Peyer's patch (tissue), 4 donors: ENCODE measurements around the gene HOATZ. TPM values are rescaled to one million over a fixed set of nuclear protein-coding genes. Genes with fewer than 3 reads are reported as not detected.

Source experiments
- DNase-seq, 3 donors: peaks; one replicate each; pipeline ENCODE4 v3.0.0-alpha.2; 2017 to 2019
- H3K27ac ChIP-seq, 4 donors: fragments of 200-600 bp; sonication (generic); one replicate each; pipeline ENCODE4 v1.5.1; 2016 to 2019
- H3K27me3 ChIP-seq, 2 donors: fragments of 200-600 bp; sonication (generic); one replicate each; pipeline ENCODE4 v1.5.1; 2019
- H3K36me3 ChIP-seq, 3 donors: fragments of 200-600 bp; sonication (generic); one replicate each; pipeline ENCODE4 v1.5.1; 2016 to 2019
- H3K4me1 ChIP-seq, 4 donors: fragments of 200-600 bp; sonication (generic); one replicate each; pipeline ENCODE4 v1.5.1; 2016 to 2019
- H3K4me3 ChIP-seq, 4 donors: fragments of 200-600 bp; sonication (generic); 1 replicate in 3 of 4; 2 replicates in 1 of 4; pipeline ENCODE4 v1.5.1; 2016 to 2019; ENCODE audit warnings: mild to moderate bottlenecking in 1 of 4
- H3K9me3 ChIP-seq, 4 donors: fragments of 200-600 bp; sonication (generic); one replicate each; pipeline ENCODE4 v1.5.1; 2016 to 2019; ENCODE audit warnings: mild to moderate bottlenecking in 1 of 4
- CTCF ChIP-seq, 6 experiments: fragments of 450-650 bp in 4 of 6; fragments of 200-600 bp in 2 of 6; sonication (generic) in 1 of 6; IDR thresholded peaks; one replicate each; pipeline ENCODE4 v1.5.1; 2017 to 2019; ENCODE audit warnings: antibody characterized with exemption in 6 of 6, mild to moderate bottlenecking in 3 of 6, moderate library complexity in 1 of 6
- POLR2A ChIP-seq, 2 donors: fragments of 450-650 bp; IDR thresholded peaks; one replicate each; pipeline ENCODE4 v1.5.1; 2017; ENCODE audit warnings: antibody characterized with exemption in 2 of 2, mild to moderate bottlenecking in 2 of 2, moderate library complexity in 2 of 2
- total RNA-seq, 4 donors: library from RNA; depleted of rRNA; stranded (reverse); fragments of >200 nt; gene quantifications; one replicate each; pipeline ENCODE4 v1.1.0, GENCODE V29; 2016

The HOATZ gene
- total RNA-seq, 4 donors from 2014 or later, result not detected

- Histone ChIP-seq H3K36me3 (no peaks in the 10 kb centered on the region), H3K27me3 (no peaks in the 10 kb centered on the region), H3K27ac (no peak overlapping the region), H3K4me1 (no peaks in the 10 kb centered on the region), H3K9me3 (peaks cover 0 to 4% (median 0%) of the 10 kb centered on the region in 4 donors), H3K4me3 (no peak overlapping the region)
- TF ChIP-seq CTCF (IDR thresholded peaks at IDR 0.05) (no peak), POLR2A (IDR thresholded peaks at IDR 0.05) (no peak)
- no peak for DNase-seq
Measured at GRCh38 chr11:111490496-111490895, 24.1 kb upstream of the HOATZ start.

GRCh38 chr11:111494040-111494439, 20.5 kb upstream of the HOATZ start:
- H3K36me3 ChIP-seq, result no peaks in the 10 kb centered on the region
- TF ChIP-seq CTCF (IDR thresholded peaks at IDR 0.05) (no peak), POLR2A (IDR thresholded peaks at IDR 0.05) (no peak)
- no peaks in the 10 kb centered on the region for H3K27me3 ChIP-seq
- no peaks in the 10 kb centered on the region for H3K4me1 ChIP-seq
- H3K4me3 ChIP-seq, result no peak overlapping the region
- no peak for DNase-seq
- H3K9me3 ChIP-seq, result no peaks in the 10 kb centered on the region
- no peak overlapping the region for H3K27ac ChIP-seq

GRCh38 chr11:111499483-111499882, 15.1 kb upstream of the HOATZ start:
- Histone ChIP-seq H3K9me3 (no peaks in the 10 kb centered on the region), H3K27ac (no peak overlapping the region), H3K36me3 (no peaks in the 10 kb centered on the region), H3K4me1 (no peaks in the 10 kb centered on the region), H3K27me3 (no peaks in the 10 kb centered on the region), H3K4me3 (no peak overlapping the region)
- TF ChIP-seq CTCF (IDR thresholded peaks at IDR 0.05) (no peak), POLR2A (IDR thresholded peaks at IDR 0.05) (no peak)
- DNase-seq, result no peak

GRCh38 chr11:111500481-111500880, 14.1 kb upstream of the HOATZ start:
- Histone ChIP-seq H3K4me1 (no peaks in the 10 kb centered on the region), H3K27me3 (no peaks in the 10 kb centered on the region), H3K4me3 (no peak overlapping the region), H3K36me3 (no peaks in the 10 kb centered on the region), H3K27ac (no peak overlapping the region), H3K9me3 (no peaks in the 10 kb centered on the region)
- no peak for TF ChIP-seq POLR2A (IDR thresholded peaks at IDR 0.05)
- no peak for TF ChIP-seq CTCF (IDR thresholded peaks at IDR 0.05)
- no peak for DNase-seq

- H3K36me3 ChIP-seq, result no peaks in the 10 kb centered on the region
- H3K4me3 ChIP-seq, result no peak overlapping the region
- no peak overlapping the region for H3K27ac ChIP-seq
- no peaks in the 10 kb centered on the region for H3K27me3 ChIP-seq
- H3K4me1 ChIP-seq, result no peaks in the 10 kb centered on the region
- H3K9me3 ChIP-seq, result no peaks in the 10 kb centered on the region
- DNase-seq, result no peak
- no peak for TF ChIP-seq POLR2A (IDR thresholded peaks at IDR 0.05)
- no peak for TF ChIP-seq CTCF (IDR thresholded peaks at IDR 0.05)
Measured at GRCh38 chr11:111502611-111503010, 12.0 kb upstream of the HOATZ start.

- H3K27me3 ChIP-seq, result peaks cover 0 to 9% of the 10 kb centered on the region in 2 donors
- H3K27ac ChIP-seq, result no peak overlapping the region
- H3K4me3 ChIP-seq, result no peak overlapping the region
Measured at GRCh38 chr11:111510311-111510710, 4.3 kb upstream of the HOATZ start.

More at GRCh38 chr11:111510311-111510710, 4.3 kb upstream of the HOATZ start:
- Histone ChIP-seq H3K36me3 (no peaks in the 10 kb centered on the region), H3K4me1 (peaks cover 0 to 12% (median 3%) of the 10 kb centered on the region in 4 donors), H3K9me3 (no peaks in the 10 kb centered on the region)
- no peak for DNase-seq
- TF ChIP-seq POLR2A (IDR thresholded peaks at IDR 0.05) (no peak), CTCF (IDR thresholded peaks at IDR 0.05) (no peak)
